ENCODE measurements around the gene C12orf42.

Gene C12orf42

DNA sequence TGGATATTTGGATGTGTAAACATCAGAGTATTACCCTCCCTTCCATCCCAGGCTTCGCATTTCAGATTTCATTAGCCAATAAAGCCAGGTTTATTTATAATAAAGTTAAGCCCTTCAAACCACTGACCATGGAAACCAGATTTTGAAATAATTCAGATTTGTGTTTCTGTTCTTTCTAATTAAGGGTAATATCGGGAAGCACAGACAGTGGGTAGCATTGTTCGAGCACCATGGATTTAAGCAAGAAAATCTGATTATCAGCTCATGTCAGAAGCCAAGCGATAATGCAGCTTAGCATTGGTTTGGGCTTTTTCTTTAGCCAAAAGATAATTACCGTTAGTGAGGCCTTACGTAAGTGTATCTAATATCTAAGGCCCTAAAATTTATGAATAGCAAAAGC, 116.1 kb downstream of the C12orf42 start:
- Histone ChIP-seq H3K27ac (ENCODE audit: poor library complexity, severe bottlenecking) (no peak overlapping the region), H3K4me1 (ENCODE audit: insufficient read depth, poor library complexity, severe bottlenecking) (no peaks in the 10 kb centered on the region), H3K9me3 (ENCODE audit: severe bottlenecking) (no peaks in the 10 kb centered on the region), H3K36me3 (ENCODE audit: low read depth) (no peaks in the 10 kb centered on the region), H3K27me3 (ENCODE audit: insufficient read depth, poor library complexity, severe bottlenecking) (peaks cover 11% of the 10 kb centered on the region), H3K4me3 (ENCODE audit: severe bottlenecking) (no peak overlapping the region)
- DNase-seq (ENCODE audit: low spot score) (no peak), ATAC-seq (ENCODE audit: low read depth) (no peak)
- TF ChIP-seq, protein P1, sequence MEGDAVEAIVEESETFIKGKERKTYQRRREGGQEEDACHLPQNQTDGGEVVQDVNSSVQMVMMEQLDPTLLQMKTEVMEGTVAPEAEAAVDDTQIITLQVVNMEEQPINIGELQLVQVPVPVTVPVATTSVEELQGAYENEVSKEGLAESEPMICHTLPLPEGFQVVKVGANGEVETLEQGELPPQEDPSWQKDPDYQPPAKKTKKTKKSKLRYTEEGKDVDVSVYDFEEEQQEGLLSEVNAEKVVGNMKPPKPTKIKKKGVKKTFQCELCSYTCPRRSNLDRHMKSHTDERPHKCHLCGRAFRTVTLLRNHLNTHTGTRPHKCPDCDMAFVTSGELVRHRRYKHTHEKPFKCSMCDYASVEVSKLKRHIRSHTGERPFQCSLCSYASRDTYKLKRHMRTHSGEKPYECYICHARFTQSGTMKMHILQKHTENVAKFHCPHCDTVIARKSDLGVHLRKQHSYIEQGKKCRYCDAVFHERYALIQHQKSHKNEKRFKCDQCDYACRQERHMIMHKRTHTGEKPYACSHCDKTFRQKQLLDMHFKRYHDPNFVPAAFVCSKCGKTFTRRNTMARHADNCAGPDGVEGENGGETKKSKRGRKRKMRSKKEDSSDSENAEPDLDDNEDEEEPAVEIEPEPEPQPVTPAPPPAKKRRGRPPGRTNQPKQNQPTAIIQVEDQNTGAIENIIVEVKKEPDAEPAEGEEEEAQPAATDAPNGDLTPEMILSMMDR (IDR thresholded peaks at IDR 0.05; ENCODE audit: poor library complexity, severe bottlenecking) = no peak

DNA sequence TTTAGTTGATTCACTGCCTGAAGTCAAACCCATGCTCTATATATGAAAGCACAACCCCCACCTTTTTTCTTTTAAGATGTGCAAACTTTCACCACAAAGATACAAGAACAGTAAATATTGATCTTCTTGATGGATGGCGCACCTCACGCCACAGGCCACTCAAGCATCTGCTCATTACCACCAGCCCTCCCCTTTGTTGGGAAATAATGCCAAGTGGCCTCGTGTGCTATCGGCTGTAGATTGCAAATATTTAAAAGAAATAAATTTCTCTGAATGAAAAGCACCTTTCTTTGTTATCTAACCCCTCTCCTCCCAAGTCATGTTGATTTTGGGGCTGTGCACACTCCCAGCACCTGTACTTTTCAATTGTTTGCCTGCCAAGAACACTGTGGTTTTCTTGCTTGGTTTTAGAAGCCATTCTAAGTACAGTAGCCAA, 122.7 kb downstream of the C12orf42 start:
- H3K27ac ChIP-seq (ENCODE audit: poor library complexity, severe bottlenecking) = no peak overlapping the region
- no peaks in the 10 kb centered on the region for H3K36me3 ChIP-seq (ENCODE audit: low read depth)
- H3K9me3 ChIP-seq (ENCODE audit: severe bottlenecking) = no peaks in the 10 kb centered on the region
- TF ChIP-seq, protein P1 (IDR thresholded peaks at IDR 0.05; ENCODE audit: poor library complexity, severe bottlenecking) = no peak
- H3K4me3 ChIP-seq (ENCODE audit: severe bottlenecking) = no peak overlapping the region
- H3K4me1 ChIP-seq (ENCODE audit: insufficient read depth, poor library complexity, severe bottlenecking) = no peaks in the 10 kb centered on the region
- H3K27me3 ChIP-seq (ENCODE audit: insufficient read depth, poor library complexity, severe bottlenecking) = no peaks in the 10 kb centered on the region
- ATAC-seq (ENCODE audit: low read depth) (no peak), DNase-seq (ENCODE audit: low spot score) (no peak)

DNA sequence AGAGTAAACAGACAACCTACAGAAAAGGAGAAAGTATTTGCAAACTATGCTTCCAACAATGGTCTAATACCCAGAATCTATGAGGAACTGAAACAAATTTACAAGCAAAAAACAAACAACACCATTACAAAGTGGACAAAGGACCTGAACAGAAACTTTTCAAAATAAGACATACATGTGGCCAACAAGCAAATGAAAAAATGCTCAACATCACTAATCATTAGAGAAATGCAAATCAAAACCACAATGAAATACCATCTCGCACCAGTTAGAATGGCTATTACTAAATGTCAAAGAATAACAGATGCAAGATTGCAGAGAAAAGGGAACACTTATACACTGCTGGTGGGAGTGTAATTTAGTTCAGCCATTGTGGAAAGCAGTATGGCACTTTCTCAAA, 125.8 kb downstream of the C12orf42 start:
- no peaks in the 10 kb centered on the region for H3K4me1 ChIP-seq (ENCODE audit: insufficient read depth, poor library complexity, severe bottlenecking)
- no peak overlapping the region for H3K27ac ChIP-seq (ENCODE audit: poor library complexity, severe bottlenecking)
- H3K27me3 ChIP-seq (ENCODE audit: insufficient read depth, poor library complexity, severe bottlenecking) = no peaks in the 10 kb centered on the region
- H3K36me3 ChIP-seq (ENCODE audit: low read depth) = no peaks in the 10 kb centered on the region
- TF ChIP-seq, protein P1 (IDR thresholded peaks at IDR 0.05; ENCODE audit: poor library complexity, severe bottlenecking) = no peak
- H3K9me3 ChIP-seq (ENCODE audit: severe bottlenecking) = no peaks in the 10 kb centered on the region
- no peak for DNase-seq (ENCODE audit: low spot score)
- H3K4me3 ChIP-seq (ENCODE audit: severe bottlenecking) = no peak overlapping the region
- ATAC-seq (ENCODE audit: low read depth) = no peak

DNA sequence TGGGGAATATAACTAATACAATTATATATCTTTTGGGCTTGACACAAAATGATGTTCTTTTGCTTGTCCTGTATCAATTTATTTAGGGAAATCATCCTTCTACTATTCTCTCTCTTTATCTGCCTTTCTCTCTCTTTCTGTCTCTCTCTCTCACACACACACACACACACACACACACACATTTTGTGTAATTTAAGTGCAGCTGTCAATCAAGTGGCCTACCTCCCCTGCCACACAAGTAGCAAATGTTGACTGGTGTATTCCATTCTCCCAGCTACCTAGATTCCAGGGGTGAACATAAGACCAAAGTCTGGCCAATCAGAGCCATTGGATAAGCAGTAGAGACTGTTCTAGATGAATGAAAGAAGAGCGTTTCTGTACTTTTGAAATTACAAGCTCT, 127.6 kb downstream of the C12orf42 start:
- TF ChIP-seq, protein P1 (IDR thresholded peaks at IDR 0.05; ENCODE audit: poor library complexity, severe bottlenecking) = no peak
- Histone ChIP-seq H3K9me3 (ENCODE audit: severe bottlenecking) (no peaks in the 10 kb centered on the region), H3K4me3 (ENCODE audit: severe bottlenecking) (no peak overlapping the region), H3K27ac (ENCODE audit: poor library complexity, severe bottlenecking) (no peak overlapping the region), H3K27me3 (ENCODE audit: insufficient read depth, poor library complexity, severe bottlenecking) (no peaks in the 10 kb centered on the region), H3K4me1 (ENCODE audit: insufficient read depth, poor library complexity, severe bottlenecking) (no peaks in the 10 kb centered on the region), H3K36me3 (ENCODE audit: low read depth) (no peaks in the 10 kb centered on the region)
- DNase-seq (ENCODE audit: low spot score) (no peak), ATAC-seq (ENCODE audit: low read depth) (no peak)

DNA sequence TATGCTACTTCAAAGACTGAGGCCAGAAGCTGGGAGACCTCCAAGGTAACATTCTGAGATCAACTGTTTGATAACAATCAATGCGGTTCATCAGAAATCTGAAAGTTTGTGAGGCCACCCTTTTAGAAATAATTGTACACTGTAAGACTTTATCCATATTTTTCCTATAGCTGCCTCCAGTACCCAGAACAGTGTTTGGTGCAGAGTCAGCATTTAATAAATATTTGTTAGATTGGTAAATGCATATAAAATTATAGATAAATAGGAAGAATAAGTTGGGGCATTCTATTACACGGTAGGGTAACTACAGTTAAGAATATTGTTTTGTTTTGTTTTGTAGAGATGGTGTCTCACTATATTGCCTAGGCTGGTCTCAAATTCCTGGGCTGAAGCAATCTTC, 141.4 kb downstream of the C12orf42 start:
- Histone ChIP-seq H3K9me3 (ENCODE audit: severe bottlenecking) (no peaks in the 10 kb centered on the region), H3K27ac (ENCODE audit: poor library complexity, severe bottlenecking) (no peak overlapping the region), H3K4me1 (ENCODE audit: insufficient read depth, poor library complexity, severe bottlenecking) (no peaks in the 10 kb centered on the region), H3K36me3 (ENCODE audit: low read depth) (no peaks in the 10 kb centered on the region), H3K27me3 (ENCODE audit: insufficient read depth, poor library complexity, severe bottlenecking) (no peaks in the 10 kb centered on the region), H3K4me3 (ENCODE audit: severe bottlenecking) (no peak overlapping the region)
- ATAC-seq (ENCODE audit: low read depth) (no peak), DNase-seq (ENCODE audit: low spot score) (no peak)
- TF ChIP-seq, protein P1 (IDR thresholded peaks at IDR 0.05; ENCODE audit: poor library complexity, severe bottlenecking) = no peak

Measured in RWPE2 (cell line).